K562 (cell line): ENCODE data around the gene RTBDN. TPM values are rescaled to one million over a fixed set of nuclear protein-coding genes. Genes with fewer than 3 reads are reported as not detected.

Source experiments
- CHD1 ChIP-seq: fragments of 200-600 bp; sonication (generic); IDR thresholded peaks from one replicate; pipeline ENCODE4 v1.6.1; 2012; ENCODE audit warnings: mild to moderate bottlenecking, moderate library complexity, low read length, inconsistent platforms
- DIDO1 ChIP-seq: fragments of 450-650 bp; IDR thresholded peaks from 2 replicates; pipeline ENCODE4 v1.6.1; 2016; ENCODE audit warnings: low read depth, missing biosample characterization, missing genetic modification characterization
- MECOM ChIP-seq: fragments of 250-450 bp; sonication (Bioruptor Pico); IDR thresholded peaks from 2 replicates; pipeline ENCODE4 v1.8.0; 2022; ENCODE audit warnings: inconsistent platforms
- MGA ChIP-seq: fragments of 450-650 bp; IDR thresholded peaks from 2 replicates; pipeline ENCODE4 v1.6.1; 2016; ENCODE audit warnings: mild to moderate bottlenecking, moderate library complexity
- MNT ChIP-seq, 2 experiments: fragments of 450-650 bp; conservative IDR thresholded peaks; 2 replicates each; pipeline ENCODE4 v1.6.1; 2017; ENCODE audit warnings: mild to moderate bottlenecking in 2 of 2, moderate library complexity in 2 of 2
- NFYB ChIP-seq: IDR thresholded peaks from 2 replicates; pipeline ENCODE4 v1.6.1; 2011; ENCODE audit warnings: mild to moderate bottlenecking, moderate library complexity; ENCODE audit not compliant: insufficient read length; ENCODE audit errors: extremely low read depth
- PCBP2 ChIP-seq: fragments of 200-400 bp; formaldehyde crosslinking; IDR thresholded peaks from 2 replicates; pipeline ENCODE4 v1.6.1; 2018; ENCODE audit warnings: low read length, low read depth, mild to moderate bottlenecking, moderate library complexity; ENCODE audit not compliant: poor library complexity, severe bottlenecking
- TCF3 ChIP-seq: sonication (generic); formaldehyde crosslinking; IDR thresholded peaks from 2 replicates; pipeline ENCODE4 v1.4.0; 2020; ENCODE audit warnings: mild to moderate bottlenecking, missing genetic modification reagents
- THAP7 ChIP-seq: fragments of 250-450 bp; sonication (Bioruptor Pico); IDR thresholded peaks from 2 replicates; pipeline ENCODE4 v1.5.0; 2021
- XRCC5 ChIP-seq: fragments of 200-400 bp; formaldehyde crosslinking; IDR thresholded peaks from 2 replicates; pipeline ENCODE4 v1.6.1; 2017; ENCODE audit warnings: low read depth, mild to moderate bottlenecking, low read length
- ZNF175 ChIP-seq: fragments of 200-800 bp; sonication (Bioruptor generic); IDR thresholded peaks from 2 replicates; pipeline ENCODE4 v1.6.1; 2016; ENCODE audit warnings: low read depth, mild to moderate bottlenecking, missing genetic modification characterization, missing compliant biosample characterization
- ZNF764 ChIP-seq: fragments of 250-450 bp; sonication (Bioruptor Pico); IDR thresholded peaks from 2 replicates; pipeline ENCODE4 v1.4.0; 2020; ENCODE audit warnings: low read depth, mild to moderate bottlenecking, moderate library complexity
- ZNF79 ChIP-seq: fragments of 250-450 bp; sonication (Bioruptor Pico); IDR thresholded peaks from 2 replicates; pipeline ENCODE4 v1.4.0; 2020; ENCODE audit warnings: low read depth, mild to moderate bottlenecking, moderate library complexity
- polyA plus RNA-seq, 8 experiments: library from polyadenylated mRNA; depleted of rRNA in 4 of 8; stranded (reverse) in 5 of 8; unstranded in 3 of 8; fragments of >200 nt; fragmentation: Nextera tagmentation in 2 of 8; fragmentation: Illumina TruSeq in 1 of 8; extraction: Ambion mirVana in 2 of 8; extraction: Trizol in 1 of 8; gene quantifications; 2 replicates each; pipeline versions ENCODE4 v1.2.1 to v1.2.3, GENCODE V29; 2011 to 2014; ENCODE audit warnings: inconsistent platforms in 1 of 8, missing spikeins in 1 of 8
- total RNA-seq, 7 experiments: library from RNA; depleted of rRNA in 6 of 7; stranded (reverse); fragments of >200 nt in 6 of 7; fragmentation: Illumina TruSeq in 2 of 7; extraction: Trizol in 2 of 7; gene quantifications; 2 replicates each; pipeline versions ENCODE4 v1.2.1 to v1.2.3, GENCODE V29; 2011 to 2021; ENCODE audit warnings: low replicate concordance in 1 of 7

The RTBDN gene
- total and polyA plus RNA-seq, 9 of the 15 experiments (the other 6 are each of a cell fraction or from before 2014, with no cell fraction given) = 0.20 to 2.3 (median 0.72) TPM; not detected in 1

GRCh38 chr19:12793290-12794195, 40.8 kb downstream of the RTBDN start (continued):
- TF ChIP-seq NFYB (no peak), XRCC5 (no peak; the same call in 1 of the 2 replicates), TCF3 (CRISPR knock-in tag) (peak; percentile 13; the same call in 1 of the 2 replicates), MNT (conservative IDR thresholded peaks at IDR 0.05) (peak; percentile 82 to 92), THAP7 (CRISPR knock-in tag) (no peak), ZNF764 (CRISPR knock-in tag) (no peak), MGA (peak; percentile 83), MECOM (no peak), CHD1 (no peak), ZNF175 (CRISPR knock-in tag) (no peak), PCBP2 (peak; percentile 79), DIDO1 (tag) (no peak), ZNF79 (no peak)
